ENCODE results near the gene PTPRF.

PTPRF gene

GRCh38 chr1:43606624-43607023, 75.9 kb downstream of the PTPRF start:
- TF ChIP-seq, protein P1, sequence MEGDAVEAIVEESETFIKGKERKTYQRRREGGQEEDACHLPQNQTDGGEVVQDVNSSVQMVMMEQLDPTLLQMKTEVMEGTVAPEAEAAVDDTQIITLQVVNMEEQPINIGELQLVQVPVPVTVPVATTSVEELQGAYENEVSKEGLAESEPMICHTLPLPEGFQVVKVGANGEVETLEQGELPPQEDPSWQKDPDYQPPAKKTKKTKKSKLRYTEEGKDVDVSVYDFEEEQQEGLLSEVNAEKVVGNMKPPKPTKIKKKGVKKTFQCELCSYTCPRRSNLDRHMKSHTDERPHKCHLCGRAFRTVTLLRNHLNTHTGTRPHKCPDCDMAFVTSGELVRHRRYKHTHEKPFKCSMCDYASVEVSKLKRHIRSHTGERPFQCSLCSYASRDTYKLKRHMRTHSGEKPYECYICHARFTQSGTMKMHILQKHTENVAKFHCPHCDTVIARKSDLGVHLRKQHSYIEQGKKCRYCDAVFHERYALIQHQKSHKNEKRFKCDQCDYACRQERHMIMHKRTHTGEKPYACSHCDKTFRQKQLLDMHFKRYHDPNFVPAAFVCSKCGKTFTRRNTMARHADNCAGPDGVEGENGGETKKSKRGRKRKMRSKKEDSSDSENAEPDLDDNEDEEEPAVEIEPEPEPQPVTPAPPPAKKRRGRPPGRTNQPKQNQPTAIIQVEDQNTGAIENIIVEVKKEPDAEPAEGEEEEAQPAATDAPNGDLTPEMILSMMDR (IDR thresholded peaks at IDR 0.05; ENCODE audit: low read depth, low read length, missing control alignments): no peak
- DNase-seq (ENCODE audit: low read depth): no peak
- no peak overlapping the region for H3K4me3 ChIP-seq (ENCODE audit: low read depth, low read length)

DNA sequence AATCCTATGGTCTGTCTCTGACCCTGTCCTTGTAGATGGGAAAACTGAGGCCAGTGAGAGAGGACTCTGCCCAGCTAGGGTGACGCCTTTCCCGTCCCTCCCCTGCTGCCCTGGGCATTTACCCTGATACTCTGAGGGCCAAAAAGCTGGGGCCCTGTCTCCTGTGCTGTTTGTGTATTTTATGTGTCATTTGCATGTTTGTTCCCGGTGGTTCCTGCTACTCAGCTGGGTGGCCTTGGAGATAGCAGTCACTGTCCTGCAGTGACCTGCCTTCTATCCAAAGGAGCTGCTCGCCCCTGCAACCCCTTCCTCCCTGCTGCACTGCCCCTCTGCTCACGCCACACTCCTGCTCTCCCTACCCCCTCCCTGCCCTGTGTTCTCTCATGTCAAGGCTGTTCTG, 78.1 kb downstream of the PTPRF start:
- H3K4me3 ChIP-seq (ENCODE audit: low read depth, low read length): no peak overlapping the region
- DNase-seq (ENCODE audit: low read depth): no peak
- TF ChIP-seq, protein P1 (IDR thresholded peaks at IDR 0.05; ENCODE audit: low read depth, low read length, missing control alignments): no peak

DNA sequence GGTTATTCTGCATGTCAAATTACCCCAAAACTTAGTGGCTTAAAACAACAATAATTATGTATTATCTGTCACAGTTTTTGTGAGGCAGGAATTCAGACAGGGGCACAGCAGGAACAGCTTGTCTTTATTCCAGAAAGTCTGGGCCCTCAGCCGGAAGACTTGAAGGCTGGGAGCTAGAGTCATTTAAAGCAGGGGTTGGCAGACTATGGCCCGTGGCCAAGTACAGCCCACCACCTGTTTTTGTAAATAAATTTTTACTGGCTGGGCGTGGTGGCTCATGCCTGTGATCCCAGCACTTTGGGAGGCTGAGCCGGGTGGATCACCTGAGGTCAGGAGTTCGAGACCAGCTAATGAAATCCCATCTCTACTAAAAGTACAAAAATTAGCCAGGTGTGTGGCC, 79.7 kb downstream of the PTPRF start:
- DNase-seq (ENCODE audit: low read depth): no peak
- H3K4me3 ChIP-seq (ENCODE audit: low read depth, low read length): no peak overlapping the region
- TF ChIP-seq, protein P1 (IDR thresholded peaks at IDR 0.05; ENCODE audit: low read depth, low read length, missing control alignments): no peak

GRCh38 chr1:43611950-43612349, 81.3 kb downstream of the PTPRF start:
- TF ChIP-seq, protein P1 (IDR thresholded peaks at IDR 0.05; ENCODE audit: low read depth, low read length, missing control alignments): no peak
- no peak for DNase-seq (ENCODE audit: low read depth)
- H3K4me3 ChIP-seq (ENCODE audit: low read depth, low read length): no peak overlapping the region

DNA sequence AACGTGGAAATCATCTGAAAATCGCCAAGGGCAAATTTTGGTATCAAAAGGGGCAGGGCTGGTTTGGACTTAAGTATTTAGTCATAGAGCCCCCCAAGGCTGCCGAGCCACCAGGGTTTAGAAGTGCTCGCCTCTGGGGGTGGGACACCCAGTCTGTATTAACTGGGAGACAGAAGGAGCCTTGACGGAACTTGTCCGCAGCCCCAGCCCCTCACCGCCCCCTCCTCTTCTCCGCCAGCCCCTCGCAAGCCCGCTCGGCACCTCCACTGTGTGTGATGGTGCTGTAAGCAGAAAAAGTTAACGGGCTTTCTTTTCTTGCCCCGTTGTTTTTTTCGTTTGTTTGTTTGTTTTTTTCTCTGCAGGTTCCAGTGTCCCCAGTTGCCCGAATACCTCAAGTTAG, 81.7 kb downstream of the PTPRF start:
- TF ChIP-seq, protein P1 (IDR thresholded peaks at IDR 0.05; ENCODE audit: low read depth, low read length, missing control alignments): no peak
- no peak overlapping the region for H3K4me3 ChIP-seq (ENCODE audit: low read depth, low read length)
- DNase-seq (ENCODE audit: low read depth): no peak

GRCh38 chr1:43613075-43613942, 82.6 kb downstream of the PTPRF start:
- DNase-seq (ENCODE audit: low read depth): no peak
- no peak overlapping the region for H3K4me3 ChIP-seq (ENCODE audit: low read depth, low read length)
- TF ChIP-seq, protein P1 (IDR thresholded peaks at IDR 0.05; ENCODE audit: low read depth, low read length, missing control alignments): no peak

GRCh38 chr1:43614211-43614610, 83.5 kb downstream of the PTPRF start:
- TF ChIP-seq, protein P1 (IDR thresholded peaks at IDR 0.05; ENCODE audit: low read depth, low read length, missing control alignments): no peak
- H3K4me3 ChIP-seq (ENCODE audit: low read depth, low read length): no peak overlapping the region
- no peak for DNase-seq (ENCODE audit: low read depth)
